ENCODE measurements around the gene TPCN1.

GRCh38 chr12:113242026-113242418, 20.8 kb downstream of the TPCN1 start:
- TF ChIP-seq CTCF (IDR thresholded peaks at IDR 0.05) (no peak), POLR2A (IDR thresholded peaks at IDR 0.05) (no peak), POLR2AphosphoS5 (IDR thresholded peaks at IDR 0.05) (peak; percentile 21 to 55 (median 34))

Data from breast epithelium (tissue), 3 donors.